ENCODE results near the gene PIH1D1. TPM values are rescaled to one million over a fixed set of nuclear protein-coding genes. Genes with fewer than 3 reads are reported as not detected.

Gene PIH1D1
- total and polyA plus RNA-seq, 10 of the 15 experiments (the other 5 are each of a cell fraction or from before 2014, with no cell fraction given): 16.1 to 153 (median 106) TPM

- ATAC-seq (no peak), FAIRE-seq (no peak), DNase-seq (ENCODE audit: low read depth, low spot score) (no peak)
- Histone ChIP-seq H3K9ac (ENCODE audit: control insufficient read depth, insufficient read depth, low read length) (no peak overlapping the region), H4K20me1 (ENCODE audit: control insufficient read depth, insufficient read depth) (no peaks in the 10 kb centered on the region), H3K9me3 (replicated peaks; ENCODE audit: control insufficient read depth, insufficient read depth, low read length) (no peaks in the 10 kb centered on the region), H3K27ac (ENCODE audit: control insufficient read depth, insufficient read depth) (no peak overlapping the region), H3K4me3 (no peak overlapping the region), H3K27me3 (replicated peaks in 1 of 2; ENCODE audit: control insufficient read depth in 2 of 2, insufficient read depth in 2 of 2, low read length in 1 of 2) (peaks cover 9 to 24% of the 10 kb centered on the region in 2 experiments), H3K79me2 (ENCODE audit: control insufficient read depth, insufficient read depth, low read length) (no peaks in the 10 kb centered on the region), H3K4me1 (ENCODE audit: control insufficient read depth, insufficient read depth, low read length) (no peaks in the 10 kb centered on the region), H3K36me3 (ENCODE audit: control insufficient read depth in 2 of 2, insufficient read depth in 2 of 2, low read length in 1 of 2) (peaks cover 0 to 3% of the 10 kb centered on the region in 2 experiments; a peak in 1 of 4 replicates), H3K4me2 (ENCODE audit: control insufficient read depth, insufficient read depth) (no peak overlapping the region; the same call in 1 of the 2 replicates), H2AFZ (ENCODE audit: control insufficient read depth, low read depth, low read length) (no peak overlapping the region)
- 69% methylated on average over 13 of the region's 14 CpGs for WGBS (ENCODE audit: insufficient coverage, insufficient replicate concordance, low lambda C conversion rate, missing lambda C conversion rate)
- no peak for TF ChIP-seq TCF3 (IDR thresholded peaks at IDR 0.05; ENCODE audit: borderline replicate concordance, insufficient read depth, low read depth, low read length)
- TF ChIP-seq IKZF2 (IDR thresholded peaks at IDR 0.05): no peak
- TF ChIP-seq RB1 (IDR thresholded peaks at IDR 0.05; ENCODE audit: borderline replicate concordance): no peak
- no peak for TF ChIP-seq ZNF592 (IDR thresholded peaks at IDR 0.05)
- no peak for TF ChIP-seq TCF12 (IDR thresholded peaks at IDR 0.05; ENCODE audit: low read depth, low read length)
- TF ChIP-seq CBFB (IDR thresholded peaks at IDR 0.05; ENCODE audit: low read depth): no peak
- no peak for TF ChIP-seq PKNOX1 (IDR thresholded peaks at IDR 0.05)
- no peak for TF ChIP-seq ETV6 (conservative IDR thresholded peaks at IDR 0.05 in 1 of 2, IDR thresholded peaks at IDR 0.05 in 1 of 2; ENCODE audit: borderline replicate concordance in 1 of 2, low read depth in 1 of 2)
- no peak for TF ChIP-seq TAF1 (IDR thresholded peaks at IDR 0.05; ENCODE audit: borderline replicate concordance, low read depth, low read length)
- no peak for TF ChIP-seq HCFC1 (IDR thresholded peaks at IDR 0.05; ENCODE audit: low read length)
- no peak for TF ChIP-seq NBN (IDR thresholded peaks at IDR 0.05)
- POLR2A ChIA-PET: interaction anchor here (1.1 to 1.5 kb wide), 2 partner anchors 29 to 51 kb away, joined by 3 to 4 read pairs; no protein-coding TSS in a partner anchor
- RAD21 ChIA-PET (ENCODE audit: unreplicated experiment): interaction anchor here (1.0 to 1.8 kb wide), 3 partner anchors 33 to 200 kb away, joined by 3 to 15 read pairs (median 3); partner anchors contain the start of gene SCAF1
- SMC1A ChIA-PET (ENCODE audit: uncharacterized antibody, unreplicated experiment): interaction anchor here (0.6 to 1.9 kb wide), 4 partner anchors 28 to 216 kb away, joined by 3 to 5 read pairs (median 4); no protein-coding TSS in a partner anchor
- CTCF ChIA-PET: interaction anchor here (0.8 to 4.9 kb wide), 6 partner anchors 25 to 217 kb away, joined by 3 to 47 read pairs (median 6); no protein-coding TSS in a partner anchor
- no TSS peak for BruUV-seq (replicated peaks)
- in situ Hi-C loops (cut with MboI) (no loop called here), intact Hi-C loops (cut with micrococcal nuclease; ENCODE audit: unreplicated experiment) (no loop called here)
Measured at GRCh38 chr19:49441960-49442350, 9.7 kb downstream of the PIH1D1 start.
